ENCODE results near the gene TRUB1. TPM values are rescaled to one million over a fixed set of nuclear protein-coding genes. Genes with fewer than 3 reads are reported as not detected.
A peak's percentile ranks its signal among the peaks of the same experiment; 100 is the strongest.
"Not testable (repeated sequence)": the region's sequence is repeated elsewhere in the genome, so short reads cannot be mapped to it uniquely, and the experiment has no call there.

TRUB1 gene
- total RNA-seq, 1 donor from 2014 or later, result 11.2 TPM

DNA sequence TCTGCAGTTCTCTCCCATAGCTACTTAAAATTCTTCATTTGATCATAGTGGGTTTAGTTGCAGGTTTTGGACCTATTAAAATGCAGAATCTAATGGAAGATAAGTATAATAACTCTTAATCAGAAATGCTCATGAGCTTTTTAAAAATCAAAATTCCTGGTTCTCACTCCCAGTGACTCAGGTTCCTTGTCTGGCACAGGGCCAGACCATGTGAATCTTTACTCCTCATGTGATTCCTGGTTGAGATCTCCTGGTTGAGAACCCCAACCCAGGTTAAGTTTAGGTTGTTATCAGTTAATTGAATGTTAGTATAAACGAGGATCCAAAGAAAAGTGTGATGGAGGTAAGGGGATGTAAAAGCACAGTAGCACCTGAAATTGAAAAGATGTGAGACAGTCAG, 17.5 kb upstream of the TRUB1 start:
- DNase-seq (ENCODE audit: low spot score) (no peak), ATAC-seq (no peak)
- intact Hi-C loops (cut with DNase I), result no loop called here

DNA sequence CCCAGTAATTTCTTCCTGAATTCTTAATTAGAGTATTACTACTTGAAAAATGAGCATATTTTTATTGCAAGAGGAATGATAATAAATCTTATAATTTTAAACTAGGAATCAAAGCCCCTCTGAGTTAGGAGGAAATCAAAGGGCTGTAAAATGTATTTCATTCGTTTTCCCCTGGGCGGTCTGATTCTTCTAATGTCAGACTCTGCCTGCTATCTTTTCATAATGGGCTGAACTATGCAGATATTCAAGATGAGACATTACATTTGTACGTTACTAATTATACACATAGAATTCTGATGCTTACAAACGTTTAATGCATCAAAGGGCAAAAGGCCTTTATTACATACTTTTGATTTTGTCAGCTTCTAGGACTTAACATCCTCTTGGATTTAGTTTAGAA, 16.0 kb upstream of the TRUB1 start:
- no peak for DNase-seq (ENCODE audit: low spot score)
- ATAC-seq, result no peak
- intact Hi-C loops (cut with DNase I), result no loop called here

DNA sequence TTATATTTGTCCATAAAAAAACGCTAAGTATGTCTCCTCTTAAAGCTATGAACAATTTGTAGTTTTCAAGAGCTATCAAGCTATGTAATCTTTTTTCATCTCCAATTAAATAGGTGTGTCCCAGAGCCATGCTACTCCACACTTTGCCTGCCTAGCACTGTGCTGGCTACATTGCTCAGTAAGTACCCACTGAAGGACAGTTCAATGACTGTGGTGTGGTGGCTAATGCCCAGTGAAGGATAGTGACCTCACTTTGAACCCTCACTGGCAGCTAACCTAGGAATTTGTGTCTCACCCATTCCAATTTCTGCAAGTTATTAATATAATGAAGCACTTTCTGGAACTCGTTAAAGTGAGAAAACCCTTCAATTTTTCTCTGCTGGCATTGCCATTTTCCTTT, 14.4 kb upstream of the TRUB1 start:
- ATAC-seq (no peak), DNase-seq (ENCODE audit: low spot score) (no peak)
- intact Hi-C loops (cut with DNase I), result no loop called here

DNA sequence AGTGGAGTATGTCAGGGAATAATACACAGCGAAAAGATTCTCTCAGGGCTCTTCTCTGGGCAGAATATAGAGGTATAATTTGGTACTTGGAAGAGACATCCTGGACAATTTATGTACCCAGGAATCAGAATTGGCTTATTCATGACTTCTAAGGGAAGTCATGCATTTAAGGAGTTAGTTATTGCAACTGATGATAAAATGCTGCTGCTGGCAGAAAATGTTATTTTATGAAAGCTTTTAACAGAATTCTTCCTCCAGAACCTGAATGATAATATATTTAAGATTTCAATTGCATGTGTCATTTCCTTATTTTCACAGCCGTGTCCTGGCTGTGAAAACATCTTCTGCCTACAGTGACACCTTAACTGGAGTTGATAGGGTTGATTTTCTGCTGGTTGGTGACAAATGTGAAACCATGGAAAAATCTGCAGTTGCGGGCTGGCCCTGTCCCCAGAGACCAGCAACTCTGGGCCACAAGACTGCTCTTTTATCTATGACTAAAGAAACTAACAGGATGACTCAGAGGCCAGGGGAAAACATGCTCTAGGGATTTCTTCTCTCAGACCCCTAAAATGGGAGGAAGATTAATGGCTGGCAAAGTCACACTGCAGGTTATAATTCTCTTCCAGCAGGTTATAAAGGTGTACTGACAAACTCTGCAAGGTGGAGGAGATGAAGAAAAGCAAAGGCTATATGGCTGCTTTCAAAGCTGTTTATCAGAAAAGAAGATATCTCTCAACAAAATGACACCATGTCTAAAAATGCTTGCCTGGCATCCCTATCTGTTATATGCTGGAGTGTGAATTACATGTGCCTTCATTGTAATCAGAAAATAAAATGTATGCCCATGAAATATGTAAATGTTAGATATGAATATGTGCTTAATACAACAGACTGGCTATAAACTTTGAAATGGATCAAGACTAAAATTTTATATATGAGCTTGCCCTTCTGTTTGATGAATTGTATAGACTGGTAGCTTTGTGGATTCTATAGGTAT, 12.1 kb upstream of the TRUB1 start:
- ATAC-seq, result no peak

DNA sequence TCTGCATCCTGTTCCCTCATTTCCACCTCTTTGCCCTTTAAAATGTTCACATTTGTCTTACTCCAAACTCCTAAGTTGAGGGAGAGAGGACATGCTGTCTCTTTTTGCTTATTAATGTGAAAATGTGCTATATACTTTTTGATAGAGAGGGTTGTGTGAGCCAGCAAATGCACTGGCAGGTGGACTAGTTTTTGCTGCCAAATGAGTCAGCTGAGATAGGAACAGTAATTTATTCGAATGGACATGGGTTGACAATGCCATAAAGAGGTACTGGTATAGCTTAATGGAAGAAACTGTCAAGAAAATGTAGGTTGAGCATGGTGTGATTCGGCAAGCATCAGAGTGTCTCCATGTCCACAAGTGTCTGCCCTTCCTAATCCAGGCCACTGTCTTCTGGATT, 9.2 kb upstream of the TRUB1 start:
- intact Hi-C loops (cut with DNase I), result no loop called here
- no peak for ATAC-seq
- no peak for DNase-seq (ENCODE audit: low spot score)

More for the DNA sequence above, 12.1 kb upstream of the TRUB1 start:
- DNase-seq (ENCODE audit: low spot score), result no peak
- intact Hi-C loops (cut with DNase I), result no loop called here

DNA sequence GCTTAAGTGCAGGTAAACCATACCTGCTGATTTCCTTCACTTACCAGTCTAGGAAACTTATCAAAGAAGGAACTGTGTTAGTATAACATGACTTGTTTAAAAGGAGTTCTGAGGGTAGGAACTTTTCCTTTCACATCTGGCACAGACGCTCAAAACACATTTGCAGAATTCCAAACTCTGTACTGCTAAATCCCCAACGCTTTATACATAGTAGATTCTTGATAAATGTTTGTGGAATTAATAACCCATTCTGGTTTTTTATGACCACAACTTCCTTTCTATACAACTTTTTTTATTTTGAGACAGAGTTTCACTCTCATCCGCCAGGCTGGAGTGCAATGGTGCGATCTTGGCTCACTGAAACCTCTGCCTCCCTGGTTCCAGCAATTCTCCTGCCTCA, 7.7 kb upstream of the TRUB1 start:
- no peak for ATAC-seq
- intact Hi-C loops (cut with DNase I), result no loop called here
- no peak for DNase-seq (ENCODE audit: low spot score)

DNA sequence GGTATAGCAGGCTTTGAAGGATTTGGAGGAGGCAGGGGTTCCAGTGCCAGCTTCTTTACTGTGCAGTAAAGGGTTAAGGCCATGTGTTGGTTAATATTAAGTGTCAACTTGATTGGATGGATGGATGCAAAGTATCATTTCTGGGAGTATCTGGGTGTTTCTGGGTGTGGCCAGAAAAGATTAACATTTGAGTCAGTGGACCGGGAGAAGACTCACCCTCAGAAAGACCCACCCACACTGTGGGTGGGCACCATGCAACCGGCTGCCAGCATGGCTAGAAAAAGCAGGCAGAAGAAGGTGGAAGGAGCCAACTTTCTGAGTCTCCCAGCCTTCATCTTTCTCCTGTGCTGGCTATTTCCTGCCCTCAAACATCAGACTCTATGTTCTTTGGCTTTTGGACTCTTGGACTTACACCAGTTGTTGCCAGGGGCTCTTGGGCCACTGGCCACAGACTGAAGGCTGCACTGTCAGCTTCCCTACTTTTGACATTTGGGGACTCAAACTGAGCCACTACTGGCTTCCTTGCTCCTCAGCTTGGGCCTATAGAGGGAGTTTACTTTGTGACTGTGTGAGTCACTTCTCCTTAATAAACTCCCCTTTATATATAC, 6.8 kb upstream of the TRUB1 start:
- intact Hi-C loops (cut with DNase I), result no loop called here
- no peak for ATAC-seq

DNA sequence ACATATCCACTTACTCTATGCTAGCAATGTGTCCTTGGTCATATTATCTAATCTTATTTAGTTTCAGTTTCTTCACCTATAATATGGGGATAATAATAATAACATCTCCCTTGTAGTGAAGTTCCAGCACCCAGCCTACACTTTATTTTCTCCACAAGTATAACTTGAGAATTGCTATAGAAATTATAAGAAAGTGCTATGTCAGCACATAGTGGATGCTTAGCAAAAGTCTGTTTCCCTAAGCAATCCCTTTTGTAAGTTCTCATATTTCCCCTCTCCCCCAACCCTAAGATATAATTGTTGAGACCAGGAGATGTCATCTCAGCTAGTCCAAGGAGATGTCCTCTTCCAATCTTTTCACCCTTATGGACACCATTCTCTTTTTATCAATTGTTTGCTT, 5.8 kb upstream of the TRUB1 start:
- ATAC-seq, result no peak
- no peak for DNase-seq (ENCODE audit: low spot score)
- intact Hi-C loops (cut with DNase I), result no loop called here

More for the DNA sequence above, 6.8 kb upstream of the TRUB1 start:
- DNase-seq (ENCODE audit: low spot score), result no peak

DNA sequence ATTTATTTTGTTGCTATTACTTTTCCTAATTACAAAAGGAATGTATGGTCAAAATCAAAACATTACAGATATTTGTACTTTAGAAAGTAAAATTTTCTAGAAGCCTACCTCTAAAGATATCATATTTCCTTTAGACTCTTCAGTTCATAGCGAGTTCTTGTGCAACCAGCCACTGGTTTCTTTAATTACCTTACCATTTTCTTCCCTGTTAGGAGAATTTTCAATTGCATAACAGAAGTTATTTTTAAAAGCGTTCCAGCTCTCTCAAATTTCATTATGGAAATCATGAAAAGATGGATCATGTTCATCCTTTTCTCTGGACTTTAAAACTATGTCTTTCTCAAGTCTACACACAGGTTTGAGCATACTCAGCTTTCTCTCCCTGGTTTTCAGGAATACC, 5.0 kb upstream of the TRUB1 start:
- intact Hi-C loops (cut with DNase I), result no loop called here
- no peak for DNase-seq (ENCODE audit: low spot score)
- no peak for ATAC-seq

DNA sequence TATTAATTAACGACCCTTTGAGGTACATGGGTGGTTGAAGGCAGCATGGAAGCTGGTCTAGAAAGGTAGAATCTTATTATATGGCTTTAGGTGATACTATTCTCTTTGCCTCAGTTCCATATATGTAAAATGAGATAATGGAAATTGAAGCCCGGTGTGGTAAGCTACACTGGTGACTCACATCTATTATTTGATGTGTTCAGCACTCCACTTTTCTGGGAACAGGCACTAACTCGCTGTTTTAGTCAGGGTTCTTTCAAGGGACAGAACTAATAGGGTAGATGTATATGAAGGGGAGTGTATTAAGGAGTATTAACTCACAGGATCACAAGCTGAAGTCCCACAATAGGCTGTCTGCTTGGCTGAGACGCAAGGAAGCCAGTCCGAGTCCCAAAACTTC, 4.4 kb upstream of the TRUB1 start:
- ATAC-seq, result no peak
- intact Hi-C loops (cut with DNase I), result no loop called here
- DNase-seq (ENCODE audit: low spot score), result no peak

DNA sequence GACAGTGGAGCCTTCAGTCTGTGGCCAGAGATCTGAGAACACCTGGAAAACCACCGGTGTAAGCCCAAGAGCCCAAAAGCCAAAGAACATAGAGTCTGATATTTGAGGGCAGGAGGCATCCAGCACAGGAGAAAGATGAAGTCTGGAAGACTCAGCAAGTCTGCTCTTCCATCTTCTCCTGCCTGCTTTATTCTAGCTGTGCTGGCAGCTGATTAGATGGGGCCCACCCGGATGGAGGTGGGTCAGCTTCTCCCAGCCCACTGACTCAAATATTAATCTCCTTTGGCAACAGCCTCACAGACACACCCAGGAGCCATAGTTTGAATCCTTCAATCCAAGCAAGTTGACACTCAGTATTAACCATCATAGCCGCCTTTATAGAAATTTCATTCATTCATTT, 4.0 kb upstream of the TRUB1 start:
- intact Hi-C loops (cut with DNase I); DNase-seq (ENCODE audit: low spot score); ATAC-seq: not testable (repeated sequence)

DNA sequence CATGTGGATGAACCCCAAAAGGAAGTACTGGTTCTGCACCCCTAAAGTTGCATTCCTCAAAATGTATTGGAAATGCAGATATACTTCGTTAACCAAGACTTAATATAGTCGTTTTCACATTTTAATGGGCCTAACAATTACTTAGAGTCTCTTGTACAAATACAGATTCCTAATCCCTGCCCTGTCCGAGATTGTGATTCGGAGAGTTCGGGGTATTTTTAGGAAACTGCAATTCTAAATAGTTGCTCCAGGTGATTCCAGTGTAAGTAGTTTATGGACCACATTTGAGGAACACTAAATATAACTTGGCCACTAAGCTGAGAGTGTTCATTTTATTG, 830 bp downstream of the TRUB1 start:
- intact Hi-C loops (cut with DNase I), result no loop called here
- no peak for ATAC-seq

DNA sequence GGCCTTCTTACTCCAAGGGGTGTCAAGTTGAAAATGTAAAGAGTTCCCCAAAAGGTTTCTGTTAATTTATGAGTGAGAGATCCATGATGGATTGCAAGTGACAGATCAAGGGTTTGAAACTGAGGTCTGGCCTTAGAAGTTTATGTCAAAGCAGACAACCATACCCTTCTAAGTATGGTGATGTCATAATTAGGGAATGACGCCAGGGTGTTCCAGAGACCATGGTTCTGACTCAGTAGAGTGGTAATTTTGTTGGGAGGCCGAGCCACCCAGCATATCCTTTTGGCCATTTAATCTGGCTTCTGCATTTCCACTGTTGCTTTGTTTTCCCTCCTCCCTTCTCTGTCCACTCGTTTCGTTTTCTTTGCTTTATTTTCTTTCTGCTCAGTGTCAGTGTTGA, 2.7 kb downstream of the TRUB1 start:
- intact Hi-C loops (cut with DNase I), result no loop called here
- ATAC-seq, result no peak
- DNase-seq (ENCODE audit: low spot score), result no peak

More for the DNA sequence above, 830 bp downstream of the TRUB1 start:
- DNase-seq (ENCODE audit: low spot score), result no peak

DNA sequence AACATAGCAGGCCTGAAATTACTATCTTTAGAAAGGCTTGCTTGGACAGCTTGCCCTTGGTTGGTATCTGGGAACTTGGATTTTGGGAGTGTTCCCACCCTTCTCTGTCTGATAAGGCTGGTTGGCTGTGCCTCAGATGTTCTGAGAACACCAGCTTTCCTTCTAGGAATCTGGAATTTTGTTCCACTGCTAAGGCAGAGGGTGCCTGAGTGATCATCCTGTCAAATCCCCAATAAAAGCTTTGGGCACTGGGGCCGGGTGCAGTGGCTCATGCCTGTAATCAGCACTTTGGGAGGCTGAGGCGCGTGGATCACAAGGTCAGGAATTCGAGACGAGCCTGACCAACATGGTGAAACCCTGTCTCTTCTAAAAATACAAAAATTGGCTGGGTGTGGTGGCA, 5.0 kb downstream of the TRUB1 start:
- intact Hi-C loops (cut with DNase I), result no loop called here
- no peak for ATAC-seq
- DNase-seq (ENCODE audit: low spot score), result no peak

DNA sequence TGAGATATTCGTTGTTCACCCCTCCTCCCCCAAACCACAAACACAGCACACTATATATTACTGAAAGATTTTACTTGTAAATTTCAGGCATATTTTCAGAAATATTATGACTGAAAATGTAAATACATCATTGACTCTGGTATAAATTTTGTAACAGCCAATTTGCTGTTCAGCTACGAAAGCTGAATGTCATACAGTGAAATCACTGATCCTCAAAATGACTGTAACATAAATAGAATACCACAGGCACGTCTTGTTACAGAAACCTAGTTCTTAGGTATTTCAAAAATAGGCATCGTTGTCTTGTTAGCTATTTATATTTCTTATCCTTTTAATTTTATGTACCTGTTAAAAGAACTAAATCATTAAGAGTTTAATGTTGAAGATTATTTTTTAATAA, 15.1 kb downstream of the TRUB1 start:
- intact Hi-C loops (cut with DNase I), result no loop called here
- ATAC-seq (no peak), DNase-seq (ENCODE audit: low spot score) (no peak)

DNA sequence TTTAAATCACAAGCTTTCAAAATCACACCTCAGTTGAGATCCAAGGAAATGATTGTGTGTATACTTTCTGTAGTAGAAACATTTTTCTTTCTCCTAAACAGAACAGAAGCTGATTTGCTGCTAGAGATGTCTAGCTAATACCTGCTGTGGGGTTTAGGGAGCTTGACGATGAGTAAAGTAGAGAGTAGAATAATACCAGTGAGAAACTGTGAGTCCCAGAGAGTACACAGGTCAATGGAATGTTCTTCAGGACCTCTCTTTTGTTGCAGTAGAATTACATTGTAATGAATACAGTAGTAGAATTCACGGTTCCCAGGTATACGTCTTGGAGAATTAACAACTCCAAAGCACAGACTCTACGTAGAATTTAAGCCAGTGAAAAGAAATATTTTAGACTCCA, 18.0 kb downstream of the TRUB1 start:
- ATAC-seq (no peak), DNase-seq (ENCODE audit: low spot score) (no peak)
- intact Hi-C loops (cut with DNase I), result no loop called here

DNA sequence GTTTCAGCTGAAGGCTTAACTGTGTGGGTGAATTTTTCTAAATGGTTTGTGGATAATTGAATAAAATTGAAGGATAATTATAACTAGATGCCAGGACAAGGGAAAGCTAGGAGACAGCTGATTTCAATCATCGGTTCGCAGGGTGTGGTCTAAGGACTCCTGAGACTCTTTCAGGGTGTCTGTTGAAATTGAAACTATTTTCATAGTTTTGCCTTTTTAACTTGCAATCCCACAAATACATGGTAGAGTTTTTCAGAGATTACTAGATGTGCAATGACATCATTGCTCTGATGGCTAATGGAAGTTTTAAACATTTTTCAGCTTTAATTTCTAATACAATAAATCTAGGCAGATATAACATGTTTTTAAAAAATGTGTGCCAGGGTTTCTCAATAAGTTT, 18.5 kb downstream of the TRUB1 start:
- no peak for DNase-seq (ENCODE audit: low spot score)
- ATAC-seq, result peak; percentile 45

DNA sequence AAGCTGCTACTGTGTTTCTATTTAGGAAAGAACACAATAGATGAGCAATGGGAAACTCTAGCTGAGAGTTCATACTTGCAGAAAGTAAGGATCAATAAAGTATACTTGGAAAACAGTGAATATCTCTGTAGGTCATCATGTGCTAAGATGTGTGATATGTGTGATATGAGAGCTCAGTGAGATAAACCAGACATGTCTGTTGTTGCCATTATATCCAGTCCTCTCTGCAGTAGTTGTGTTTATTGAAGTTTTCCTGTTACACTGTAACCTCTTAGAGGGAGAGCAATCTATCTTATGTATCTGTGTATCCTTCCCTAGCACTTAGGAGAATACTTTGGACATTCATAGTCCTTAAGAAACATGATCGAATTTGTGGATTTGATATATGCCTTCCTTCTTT, 19.1 kb downstream of the TRUB1 start:
- DNase-seq (ENCODE audit: low spot score), result no peak
- intact Hi-C loops (cut with DNase I), result no loop called here
- no peak for ATAC-seq

More for the DNA sequence above, 18.5 kb downstream of the TRUB1 start:
- intact Hi-C loops (cut with DNase I), result no loop called here

DNA sequence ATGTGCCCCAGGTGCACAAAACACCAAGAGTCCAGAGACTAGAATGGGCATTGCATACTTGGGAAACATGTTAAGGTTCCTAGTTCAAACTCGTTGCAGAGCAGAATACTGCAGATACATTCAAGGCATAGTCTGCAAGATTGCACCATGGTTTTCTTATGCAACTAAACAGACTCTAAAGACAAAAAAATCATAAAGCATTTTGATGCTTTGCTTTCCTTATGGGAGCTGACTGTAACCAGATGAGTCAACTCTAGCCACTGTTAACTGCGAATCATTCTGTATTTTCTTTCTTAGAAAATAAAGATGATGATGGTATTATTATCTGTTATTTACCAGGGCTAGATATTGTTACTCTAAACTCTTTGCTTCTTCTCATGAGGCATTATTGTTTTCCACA, 19.7 kb downstream of the TRUB1 start:
- no peak for DNase-seq (ENCODE audit: low spot score)
- no peak for ATAC-seq
- intact Hi-C loops (cut with DNase I), result no loop called here

DNA sequence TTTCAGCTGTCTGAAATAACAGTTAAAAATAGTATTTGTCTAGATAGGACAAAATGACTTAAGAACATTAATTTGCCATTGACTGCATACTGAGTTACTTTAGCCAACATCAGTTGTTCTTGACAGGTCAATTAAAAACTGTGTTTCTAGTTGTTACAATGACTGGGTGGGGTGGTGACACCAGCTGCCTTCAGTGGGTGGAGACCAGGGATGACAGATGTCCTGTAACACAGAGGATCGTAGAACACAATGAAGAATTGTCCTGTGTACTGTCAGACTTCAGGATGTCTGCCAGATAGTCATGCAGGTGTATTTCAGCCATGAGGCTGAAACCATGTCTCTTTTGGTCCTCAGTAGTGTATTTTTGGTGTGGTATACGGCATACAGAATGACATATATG, 24.4 kb downstream of the TRUB1 start:
- intact Hi-C loops (cut with DNase I), result no loop called here
- ATAC-seq, result no peak

DNA sequence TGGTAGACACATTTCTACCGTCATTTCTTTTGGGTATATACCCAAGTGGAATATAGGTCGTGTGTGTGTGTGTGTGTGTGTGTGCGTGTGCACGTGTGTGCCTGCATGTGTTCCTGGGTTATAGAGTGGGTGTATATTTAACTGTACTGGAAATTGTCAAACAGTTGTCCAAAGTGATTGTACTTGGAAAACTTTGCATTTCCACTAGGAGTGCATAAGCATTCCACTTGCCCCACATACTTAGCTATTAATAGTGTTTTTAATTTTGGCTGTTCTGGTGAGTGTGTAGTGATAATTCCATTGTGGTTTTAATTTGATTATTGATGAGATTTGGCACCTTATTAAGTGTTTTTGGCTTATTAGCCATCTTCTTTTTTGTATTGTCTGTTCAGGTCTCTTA, 25.9 kb downstream of the TRUB1 start:
- no peak for ATAC-seq
- no peak for DNase-seq (ENCODE audit: low spot score)
- intact Hi-C loops (cut with DNase I), result no loop called here

More for the DNA sequence above, 24.4 kb downstream of the TRUB1 start:
- no peak for DNase-seq (ENCODE audit: low spot score)

All from sciatic nerve (tissue), 2 donors.